ENCODE data around the gene TMEM11.
"Not testable (repeated sequence)": the region's sequence is repeated elsewhere in the genome, so short reads cannot be mapped to it uniquely, and the experiment has no call there.

The TMEM11 gene

DNA sequence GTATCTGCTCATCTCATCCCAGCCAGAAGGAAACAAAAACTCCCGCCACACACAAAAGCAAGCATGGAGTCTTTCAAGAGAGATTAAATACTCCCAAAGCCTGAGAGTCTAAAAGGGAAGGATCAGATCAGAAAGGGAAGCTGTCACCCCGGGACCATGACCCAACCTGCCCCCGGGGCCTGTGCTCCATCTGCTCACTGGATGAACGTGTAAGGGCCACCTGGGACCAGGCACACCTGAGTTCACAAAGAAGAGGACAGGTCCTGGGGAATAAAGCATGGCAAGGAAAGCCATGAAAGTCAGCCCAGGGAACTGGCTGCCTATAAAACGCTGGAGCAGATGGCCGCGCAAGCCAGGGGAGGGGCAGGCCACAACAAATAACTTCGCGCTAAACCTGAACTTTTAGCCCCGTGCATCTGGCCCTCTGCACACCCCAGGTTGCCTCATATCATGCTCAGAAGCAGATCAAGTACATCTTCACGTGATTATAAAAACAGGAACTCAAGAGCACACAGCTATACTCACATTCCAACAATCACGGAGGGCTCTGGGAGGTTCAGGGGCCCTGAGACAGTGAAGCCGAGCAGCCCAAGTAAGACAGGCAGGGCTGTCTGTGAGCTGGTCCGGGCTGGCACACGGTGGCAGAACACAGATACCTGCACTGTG, 3.4 kb downstream of the TMEM11 start:
- no peak for DNase-seq

DNA sequence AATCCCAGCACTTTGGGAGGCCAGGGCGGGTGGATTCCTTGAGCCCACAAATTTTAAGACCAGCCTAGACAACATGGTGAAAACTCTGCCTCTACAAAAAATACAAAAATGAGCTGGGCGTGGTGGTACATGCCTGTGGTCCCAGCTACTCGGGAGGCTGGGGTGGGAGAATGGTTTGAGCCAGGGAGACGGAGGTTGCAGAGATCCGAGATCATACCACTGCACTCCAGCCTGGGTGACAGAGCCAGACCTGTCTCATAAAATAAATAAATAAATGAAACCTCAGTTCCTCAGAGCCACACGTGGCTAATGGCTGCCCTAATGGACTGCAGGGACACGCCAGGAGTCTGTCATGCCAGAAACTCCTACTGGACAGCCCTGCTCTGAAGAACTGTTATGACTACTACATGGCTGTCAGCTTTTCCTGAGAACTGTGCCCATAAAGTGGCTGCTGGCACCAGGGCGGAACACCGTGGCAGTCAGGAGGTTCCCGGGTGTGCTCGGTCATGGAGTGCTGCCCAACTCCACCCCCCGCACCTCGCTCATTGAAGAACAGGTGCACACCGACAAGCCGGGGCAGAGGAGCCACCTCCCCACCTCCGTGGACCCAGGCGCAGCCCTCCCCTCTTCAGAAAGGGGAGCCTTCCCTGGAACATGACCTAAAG, 4.3 kb downstream of the TMEM11 start:
- no peak for DNase-seq

DNA sequence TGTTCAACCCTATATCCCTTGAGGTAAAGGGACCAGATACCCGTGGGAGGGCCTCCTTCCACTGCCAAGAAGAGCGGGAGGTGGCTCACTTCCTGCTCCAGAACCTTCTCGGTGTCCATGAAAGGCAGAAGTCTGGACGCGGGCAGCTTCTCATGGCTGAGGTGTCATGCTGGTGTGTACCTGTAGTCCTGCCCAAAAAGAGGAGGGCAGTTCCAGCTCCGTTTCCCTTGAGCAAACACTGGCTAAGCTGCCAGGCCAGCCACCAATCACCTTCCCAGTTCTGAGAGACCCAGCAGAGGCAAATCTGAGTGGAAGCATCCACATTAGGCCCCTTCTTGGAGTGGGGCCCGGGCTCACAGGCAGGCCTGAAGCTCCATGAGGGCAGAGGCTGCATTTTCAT, 5.6 kb downstream of the TMEM11 start:
- DNase-seq: no peak

GRCh38 chr17:21204935-21205334, 9.0 kb downstream of the TMEM11 start:
- no peak for DNase-seq

DNA sequence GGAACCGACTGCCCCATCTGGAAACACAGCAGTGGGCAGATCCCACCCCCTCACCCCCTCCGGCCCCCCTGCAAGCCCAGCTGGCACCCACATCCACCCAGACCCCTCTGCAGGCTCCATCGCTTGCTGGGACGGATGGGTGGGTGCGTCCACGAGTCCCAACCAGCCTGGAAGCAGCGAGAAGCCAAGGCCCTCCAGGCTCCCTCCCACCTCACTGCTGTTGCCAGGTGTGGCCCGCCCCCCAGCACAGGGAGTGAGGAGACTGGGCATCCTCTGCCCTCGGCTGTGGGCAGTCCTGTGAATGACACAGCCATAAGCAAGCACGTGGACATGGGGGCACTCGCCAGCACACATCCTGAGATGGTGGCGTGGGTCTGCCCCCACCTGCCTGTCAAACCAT, 11.4 kb downstream of the TMEM11 start:
- no peak for DNase-seq

DNA sequence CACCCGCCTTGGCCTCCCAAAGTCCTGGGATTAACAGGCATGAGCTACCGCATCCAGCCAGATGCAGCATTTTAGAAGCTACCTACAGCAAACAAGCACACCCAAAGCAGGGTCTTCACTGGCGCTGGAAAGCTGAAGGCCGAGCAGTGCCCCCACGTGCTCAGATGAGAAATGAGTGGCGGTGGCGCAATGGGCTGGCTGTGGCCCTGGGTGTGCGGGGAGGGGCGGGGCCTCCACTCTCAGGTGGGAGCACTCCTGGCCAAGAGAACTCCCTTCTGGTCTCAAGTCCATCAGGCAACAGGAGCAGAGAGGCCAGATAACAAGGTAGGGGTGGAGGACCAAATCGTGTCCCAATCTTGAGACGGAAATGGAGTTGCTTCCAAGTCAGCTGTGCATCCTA, 12.1 kb downstream of the TMEM11 start:
- DNase-seq: no peak

DNA sequence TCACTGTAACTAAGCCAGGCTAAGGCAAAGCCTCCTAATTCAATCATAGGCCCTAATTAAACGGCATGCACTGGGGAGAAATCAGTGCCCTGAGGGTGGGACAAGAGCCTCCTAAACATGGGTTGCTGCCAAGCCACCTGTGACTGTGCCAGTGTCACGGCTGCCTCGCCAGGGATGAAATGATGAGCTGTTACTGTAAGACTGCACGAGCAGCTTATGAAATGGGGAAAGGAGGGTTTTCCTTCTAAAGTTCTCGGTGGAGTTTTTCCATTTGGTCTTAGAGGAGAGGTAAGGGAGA, 12.7 kb downstream of the TMEM11 start:
- DNase-seq: no peak

DNA sequence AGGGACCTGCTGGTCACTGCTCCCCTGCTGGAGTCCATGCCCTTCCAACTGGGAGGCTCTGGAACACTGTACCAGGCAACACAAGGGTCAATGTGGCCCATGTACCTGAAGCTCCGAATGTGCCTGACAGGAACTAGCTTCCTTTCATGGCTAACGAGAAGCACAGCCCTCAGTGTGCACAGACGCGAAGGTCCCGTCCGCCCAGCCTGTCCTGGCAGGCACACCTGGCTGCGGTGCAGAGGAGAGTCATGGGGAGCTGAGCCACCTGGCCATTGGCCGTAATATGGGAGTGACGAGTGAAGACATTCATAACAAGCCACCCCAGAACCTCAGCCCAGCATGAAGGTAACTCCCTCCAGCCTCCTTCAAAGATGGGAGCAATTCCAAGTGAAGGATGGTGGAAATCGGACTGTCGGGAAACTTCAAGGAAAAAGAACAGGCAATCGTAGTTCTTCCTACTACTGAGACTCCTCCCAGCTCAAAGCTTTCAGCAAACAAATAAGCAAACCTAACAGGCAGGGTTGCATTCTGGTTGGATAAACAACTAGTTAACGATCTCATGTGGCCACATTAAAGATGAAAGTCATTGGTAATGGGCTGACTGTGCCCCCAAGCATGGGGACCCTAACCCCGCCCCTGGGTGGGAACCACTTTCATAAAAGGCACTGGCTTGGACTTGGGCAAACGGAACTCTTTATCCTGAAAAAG, 13.2 kb downstream of the TMEM11 start:
- no peak for DNase-seq

- DNase-seq: no peak
Observed at GRCh38 chr17:21199856-21200255, 14.1 kb downstream of the TMEM11 start.

- no peak for DNase-seq
Observed at GRCh38 chr17:21199311-21199710, 14.7 kb downstream of the TMEM11 start.

DNA sequence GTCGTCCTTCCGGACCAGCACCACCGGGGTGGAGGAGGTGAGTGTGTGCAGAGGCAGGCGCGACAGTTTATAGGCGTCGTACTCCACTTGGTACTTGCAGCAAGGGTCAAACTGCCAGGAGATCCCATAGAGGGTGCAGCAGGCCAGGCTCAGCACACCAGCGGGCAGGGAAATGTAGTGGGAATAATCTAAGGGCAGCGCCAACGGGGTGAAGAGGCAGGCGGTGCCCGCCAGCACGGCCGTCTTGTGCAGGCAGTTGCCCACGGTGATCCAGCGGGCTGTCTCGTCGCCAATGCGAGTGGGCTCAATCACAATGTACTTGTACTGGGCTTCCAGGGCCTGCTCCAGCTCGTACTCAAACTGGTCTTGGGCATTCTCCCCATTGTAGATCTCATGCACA, 15.6 kb downstream of the TMEM11 start:
- DNase-seq: no peak

DNA sequence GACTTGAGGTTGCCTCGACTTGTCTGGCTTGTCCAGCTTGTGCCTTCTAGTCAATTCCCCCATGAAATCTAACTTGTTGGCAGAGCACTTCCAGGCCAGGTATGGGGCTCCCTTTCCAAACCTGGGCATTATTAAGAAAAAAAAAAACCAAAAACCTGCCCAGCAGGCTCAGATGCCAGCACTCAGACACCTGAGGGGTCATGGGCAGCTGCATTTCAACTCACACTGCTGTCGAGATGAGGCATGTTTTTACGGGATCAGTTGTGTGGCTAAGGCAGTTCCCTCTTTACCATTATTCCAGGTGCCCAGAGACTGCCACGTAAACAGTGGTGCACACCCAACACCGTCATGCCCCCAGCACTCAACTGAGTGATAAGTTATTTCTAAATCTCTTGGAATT, 17.8 kb downstream of the TMEM11 start:
- DNase-seq: no peak

GRCh38 chr17:21194703-21195102, 19.3 kb downstream of the TMEM11 start:
- DNase-seq: peak; percentile 52 to 68

DNA sequence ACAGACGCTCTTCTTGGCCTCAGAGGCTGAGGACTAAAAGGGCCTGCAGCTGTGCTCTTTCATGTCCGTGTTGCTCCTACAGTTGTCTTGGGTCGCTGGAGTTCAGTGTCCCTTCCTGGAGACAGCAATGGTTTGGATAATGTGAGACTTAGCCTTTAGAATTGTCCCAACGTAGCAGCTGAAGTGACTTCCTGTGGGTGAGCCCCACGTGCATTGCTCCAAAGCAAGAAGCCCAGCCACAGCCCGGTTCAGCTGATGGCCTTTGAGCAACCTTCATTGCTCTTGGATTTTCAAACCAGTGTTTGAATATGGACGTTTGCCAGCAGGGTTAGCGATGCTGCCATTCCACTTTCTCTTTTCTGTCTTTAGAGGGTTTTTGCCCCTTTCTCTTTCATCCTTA, 19.7 kb downstream of the TMEM11 start:
- peak in 1 of 2 experiments; percentile 8 for DNase-seq

DNA sequence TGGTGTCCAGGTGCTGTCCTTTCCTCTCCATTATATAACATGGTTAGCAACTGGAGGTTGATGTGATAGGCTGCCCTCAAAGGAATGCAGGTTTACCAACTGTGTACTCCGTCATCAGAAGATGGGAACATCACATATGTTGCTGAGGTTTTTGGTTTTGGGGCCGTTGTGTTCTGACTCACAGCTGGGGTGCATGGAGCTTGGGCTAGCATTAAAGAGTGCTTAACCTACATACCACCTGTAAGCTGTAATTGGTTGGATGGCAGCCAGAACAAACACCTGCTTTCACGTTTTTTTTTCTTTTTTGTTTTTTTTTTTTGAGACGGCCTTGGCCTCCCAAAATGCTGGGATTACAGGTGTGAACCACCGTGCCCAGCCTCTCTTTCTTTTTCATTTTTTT, 20.9 kb downstream of the TMEM11 start:
- DNase-seq: no peak

DNA sequence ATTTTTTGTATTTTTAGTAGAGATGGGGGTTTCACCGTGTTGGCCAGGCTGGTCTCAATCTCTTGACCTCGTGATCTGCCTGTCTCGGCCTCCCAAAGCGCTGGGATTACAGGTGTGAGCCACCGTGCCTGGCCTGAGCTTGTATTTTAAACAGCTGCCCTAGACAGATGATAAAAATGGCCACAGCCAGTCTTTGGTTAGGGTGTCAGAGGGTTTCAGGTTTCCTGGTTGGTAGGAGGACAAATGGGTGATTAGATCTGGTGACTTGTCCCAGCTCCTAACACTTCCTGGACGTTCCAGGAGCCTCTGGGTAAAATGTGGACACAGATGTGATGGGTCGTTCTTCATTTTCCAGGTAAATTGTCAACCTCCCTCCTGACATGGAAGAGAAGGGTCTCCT, 21.5 kb downstream of the TMEM11 start:
- not testable (repeated sequence) for DNase-seq

DNA sequence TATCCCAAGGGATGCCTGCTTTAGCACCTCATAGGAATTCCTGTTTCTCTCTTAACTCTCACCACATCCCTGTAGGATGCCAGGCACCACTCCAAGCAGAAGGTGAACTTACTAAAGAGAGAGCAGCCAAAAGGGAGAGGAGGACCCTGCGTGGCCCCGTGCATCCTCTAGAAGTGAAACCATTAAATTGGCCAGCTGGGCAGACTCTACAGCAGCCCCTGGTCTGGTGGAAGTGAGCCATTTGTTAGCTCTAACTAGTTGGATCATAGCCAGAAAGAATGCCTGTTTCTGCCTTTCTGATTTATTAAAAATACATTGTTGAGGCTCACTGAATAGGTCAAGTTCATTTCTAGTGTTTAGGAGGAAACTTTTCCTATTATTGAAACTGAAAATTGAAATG, 22.3 kb downstream of the TMEM11 start:
- DNase-seq: peak in 1 of 2 experiments; percentile 21

GRCh38 chr17:21190078-21190477, 23.9 kb downstream of the TMEM11 start:
- DNase-seq: no peak

- DNase-seq: no peak
Observed at GRCh38 chr17:21189361-21189760, 24.6 kb downstream of the TMEM11 start.

DNA sequence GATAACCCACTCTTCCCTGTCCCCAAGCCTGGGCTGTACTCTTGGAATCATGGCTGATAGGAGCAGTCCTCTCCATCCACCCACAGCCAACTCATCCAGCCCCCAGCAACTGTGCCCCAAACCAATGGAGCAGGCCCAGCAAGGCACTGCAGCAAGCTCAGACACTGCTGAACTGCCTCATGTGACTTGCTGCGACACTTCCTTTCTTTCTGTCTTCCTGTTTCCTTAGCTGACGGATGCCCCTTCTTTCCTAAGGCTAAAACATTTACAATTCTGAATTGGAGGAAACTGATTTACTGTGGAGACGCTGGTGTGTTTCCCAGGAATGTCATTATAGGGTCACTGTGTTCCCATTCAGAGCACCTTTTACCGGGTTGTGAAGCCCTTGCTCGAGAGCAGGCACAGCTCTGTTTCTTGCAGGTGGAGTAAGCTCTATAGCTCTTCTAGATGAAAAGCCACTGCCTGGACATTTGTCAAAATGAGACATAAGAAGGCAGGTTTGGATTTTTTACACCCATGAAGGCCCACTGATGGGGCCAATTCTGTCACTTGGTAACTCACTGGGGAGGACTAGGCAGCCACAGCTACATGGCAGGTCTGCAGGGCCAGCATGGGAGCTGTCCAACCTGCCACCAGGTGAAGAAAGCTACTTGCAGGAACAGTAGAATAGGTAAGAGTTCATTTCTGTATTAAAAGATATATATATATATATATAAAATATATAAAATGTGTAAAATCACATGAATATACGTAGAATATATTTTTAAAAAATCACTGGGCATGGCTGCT, 27.4 kb downstream of the TMEM11 start:
- DNase-seq: no peak

DNA sequence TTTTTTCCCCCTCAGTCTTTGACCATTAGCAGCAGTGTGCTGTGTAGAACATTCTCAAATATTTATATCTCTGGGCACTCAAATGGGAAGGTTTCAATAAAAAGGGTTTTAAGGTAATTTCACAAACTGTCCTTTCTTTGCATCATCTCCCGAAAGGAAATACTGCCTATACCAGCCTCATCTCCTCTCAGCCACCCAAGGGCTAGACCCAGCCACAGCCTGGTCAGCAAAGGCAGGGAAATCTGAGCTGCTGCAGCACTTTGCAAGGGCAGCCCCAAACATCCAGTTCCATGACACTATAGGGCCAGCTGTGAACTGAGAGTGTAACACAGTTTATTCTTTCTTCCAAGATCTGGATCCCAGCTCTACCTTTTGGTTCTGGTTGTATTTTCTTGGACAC, 28.9 kb downstream of the TMEM11 start:
- DNase-seq: no peak

- DNase-seq: no peak
Observed at GRCh38 chr17:21184570-21184969, 29.4 kb downstream of the TMEM11 start.

DNA sequence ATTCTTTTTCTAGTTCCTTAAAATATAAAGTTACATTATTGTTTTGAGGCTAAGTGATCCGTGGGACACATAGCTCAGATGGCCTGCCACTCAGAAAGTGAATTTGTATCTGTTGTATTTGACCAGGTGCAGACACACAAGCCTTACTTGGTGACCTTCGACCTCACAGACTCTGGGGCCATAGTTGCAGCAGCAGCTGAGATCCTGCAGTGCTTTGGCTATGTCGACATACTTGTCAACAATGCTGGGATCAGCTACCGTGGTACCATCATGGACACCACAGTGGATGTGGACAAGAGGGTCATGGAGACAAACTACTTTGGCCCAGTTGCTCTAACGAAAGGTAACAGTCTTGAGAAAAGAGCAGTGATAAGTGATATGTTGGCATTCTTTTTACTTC, 30.5 kb downstream of the TMEM11 start:
- DNase-seq: no peak
